Ramos (cell line): ENCODE results near the gene ESAM.
"Not testable (repeated sequence)": the region's sequence is repeated elsewhere in the genome, so short reads cannot be mapped to it uniquely, and the experiment has no call there.

Source experiments
- in situ Hi-C: fragments of 300-500 bp; cut with MboI; formaldehyde crosslinking; loops from one replicate; pipeline ENCODE4 v1.14.3; 2022; ENCODE audit warnings: low sequenced_read_pairs; ENCODE audit not compliant: unreplicated experiment

Gene ESAM

DNA sequence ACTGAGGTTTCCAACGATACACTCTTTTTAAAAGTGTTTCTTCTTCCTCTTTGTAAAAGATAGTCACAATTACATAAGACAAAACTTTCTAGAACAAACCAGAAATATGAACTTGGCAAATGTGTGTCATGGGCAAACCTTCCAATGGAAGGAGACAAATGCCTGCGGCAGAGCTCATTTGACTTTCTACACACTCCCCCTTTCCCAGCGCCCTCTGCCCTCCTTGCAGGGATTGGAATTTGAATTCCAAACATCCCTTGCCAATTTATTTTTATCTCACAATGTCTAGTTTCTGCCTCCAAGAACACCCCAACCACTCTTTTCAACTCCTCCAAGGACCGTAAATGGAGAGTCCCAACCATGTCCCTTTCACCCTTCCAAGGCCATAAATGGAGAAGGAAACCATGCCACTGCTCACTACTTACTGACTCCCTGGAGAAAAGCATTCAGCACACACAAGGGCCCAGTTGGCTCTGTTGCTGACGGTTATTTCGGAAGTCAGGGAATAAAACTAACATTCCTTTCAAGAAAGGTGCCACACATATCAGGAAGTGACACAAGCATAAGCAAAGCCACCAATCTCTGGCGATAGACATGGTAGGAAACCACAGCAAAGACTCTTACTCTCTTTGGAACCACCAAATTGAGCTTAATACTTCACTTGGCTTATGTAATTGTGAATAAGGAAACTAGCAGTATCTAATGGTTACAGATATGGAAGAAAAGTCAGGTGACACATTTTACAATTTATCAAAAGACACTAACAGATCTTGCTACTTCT is 15.0 kb upstream of the ESAM start:
- in situ Hi-C loops = no loop called here

DNA sequence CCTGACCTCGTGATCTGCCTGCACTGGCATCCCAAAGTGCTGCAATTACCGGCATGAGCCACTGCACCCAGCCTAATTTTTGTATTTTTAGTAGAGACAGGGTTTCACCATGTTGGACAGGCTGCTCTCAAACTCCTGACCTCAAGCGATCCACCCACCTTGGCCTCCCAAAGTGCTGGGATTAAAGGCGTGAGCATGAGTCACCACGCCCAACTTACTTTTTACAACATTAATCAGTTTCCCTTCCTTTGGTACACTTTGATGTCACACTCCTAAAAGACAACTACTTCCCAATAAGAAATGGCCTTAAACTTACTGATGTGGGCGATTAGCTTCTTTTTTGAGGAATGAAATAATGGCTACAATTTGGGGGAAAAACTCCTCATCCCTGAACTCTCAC is 8.9 kb upstream of the ESAM start:
- in situ Hi-C loops = not testable (repeated sequence)

DNA sequence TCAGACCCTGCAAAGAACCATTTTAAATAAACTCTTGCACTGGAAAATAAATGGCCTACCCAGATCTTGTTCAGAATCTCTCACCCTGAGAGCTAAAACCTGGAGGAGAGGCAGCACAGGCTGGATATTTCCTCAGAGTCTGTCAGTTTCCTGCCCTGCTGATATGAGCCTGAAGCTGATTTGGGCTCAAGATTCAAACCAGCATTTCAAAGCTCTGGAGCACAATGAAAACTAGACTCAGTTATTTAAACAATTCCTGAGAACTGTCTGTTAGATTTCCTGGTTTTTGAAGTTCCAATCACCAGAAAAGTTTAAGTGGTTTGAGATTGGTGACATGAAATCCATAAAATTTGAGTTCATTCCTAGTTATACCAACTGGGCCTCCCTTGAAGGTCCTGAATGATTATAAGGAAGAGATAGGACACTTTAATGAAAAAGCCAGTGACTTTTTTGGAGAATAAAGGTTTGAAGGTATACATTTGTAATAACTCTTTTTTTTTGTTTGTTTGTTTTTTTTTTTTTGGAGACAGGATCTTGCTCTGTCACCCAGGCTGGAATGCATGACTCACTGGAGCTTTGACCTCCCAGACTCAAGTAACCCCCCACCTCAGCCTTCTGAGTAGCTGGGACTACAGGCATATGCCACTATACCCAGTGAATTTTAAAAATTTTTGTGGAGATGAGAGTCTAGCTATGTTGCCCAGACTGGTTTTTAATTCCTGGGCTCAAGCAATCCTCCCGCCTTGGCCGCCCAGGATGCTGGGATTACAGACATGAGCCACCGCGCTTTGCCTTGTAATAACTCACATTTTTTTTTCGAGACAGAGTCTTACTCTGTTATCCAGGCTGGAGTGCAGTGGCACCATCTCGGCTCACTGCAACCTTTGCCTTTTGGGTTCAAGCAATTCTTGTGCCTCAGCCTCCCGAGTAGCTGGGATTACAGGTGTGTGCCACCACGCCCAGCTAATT is 8.0 kb upstream of the ESAM start:
- in situ Hi-C loops = no loop called here

DNA sequence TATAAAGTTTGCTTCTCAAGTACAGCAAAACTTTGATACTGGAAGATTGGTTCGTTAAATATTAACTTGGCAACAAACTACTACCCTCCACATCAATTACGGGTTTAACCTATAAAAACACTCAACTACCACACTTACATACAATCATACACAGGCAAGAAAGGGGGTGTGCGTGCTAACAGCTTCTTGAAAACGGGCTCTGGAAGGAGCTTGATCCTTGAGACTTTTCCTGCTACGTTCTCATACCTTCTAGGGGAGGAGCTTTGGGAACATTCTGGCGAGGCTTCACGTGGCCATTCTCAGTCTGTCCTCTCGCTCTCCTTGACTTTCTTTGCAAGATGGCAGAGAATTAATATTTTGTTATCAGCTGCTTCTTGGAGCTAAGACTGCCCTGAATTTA is 6.8 kb upstream of the ESAM start:
- in situ Hi-C loops = no loop called here

DNA sequence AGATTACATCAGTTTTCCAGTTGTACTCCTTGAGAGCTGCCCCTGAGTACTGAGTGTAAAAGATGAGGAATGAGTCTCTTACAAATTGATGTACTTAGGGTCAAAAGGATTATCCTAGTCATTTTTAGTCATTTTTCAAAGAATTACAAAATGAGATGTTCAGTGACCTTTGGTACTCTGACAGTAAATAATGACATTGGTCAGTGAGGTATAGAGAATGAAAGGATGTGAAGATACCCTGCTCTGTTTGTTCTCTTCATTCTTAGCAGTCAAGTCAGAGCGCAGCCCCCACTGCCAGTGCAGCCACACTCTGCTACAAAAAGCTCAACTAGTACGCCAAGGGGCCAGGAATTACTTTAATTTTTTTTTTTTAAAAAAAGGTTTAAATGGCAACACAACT is 4.1 kb upstream of the ESAM start:
- in situ Hi-C loops = no loop called here

DNA sequence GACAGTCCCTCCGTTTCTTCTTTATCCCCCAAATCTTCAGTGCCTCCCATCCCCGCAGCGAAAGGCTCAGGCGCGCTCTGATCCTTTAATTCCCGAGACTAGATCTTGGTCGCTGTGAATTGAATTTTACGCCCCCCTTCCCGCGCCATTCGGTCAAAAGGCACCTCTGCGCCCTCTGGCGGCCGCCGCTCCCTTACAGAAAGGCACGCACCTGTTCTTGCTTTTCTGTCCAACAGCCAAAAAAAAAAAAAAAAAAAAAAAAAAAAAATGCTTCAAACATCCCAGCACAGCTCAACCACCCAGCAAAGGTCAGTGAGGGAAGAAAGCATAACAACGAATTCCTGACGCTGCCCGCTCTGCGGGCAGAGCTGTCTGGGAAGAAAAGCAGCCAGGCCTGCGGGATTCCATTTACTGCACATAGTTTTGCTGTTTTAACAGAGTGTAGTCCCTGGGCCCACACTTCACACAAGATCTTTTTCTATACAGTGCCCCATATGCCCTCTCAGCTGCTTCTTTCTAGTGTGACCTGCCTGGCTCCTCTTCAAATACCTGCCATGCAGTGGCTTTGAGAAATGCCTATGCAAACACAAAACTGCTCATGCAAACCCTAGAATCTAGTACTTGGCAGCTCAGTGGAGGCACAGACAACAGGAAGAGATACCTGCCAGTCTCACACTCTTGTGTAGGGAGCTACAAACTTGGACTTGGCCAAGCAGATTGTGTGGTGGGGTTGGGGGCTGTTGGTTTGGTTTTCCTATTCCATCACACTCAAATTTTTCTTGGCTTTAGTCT is 1.3 kb upstream of the ESAM start:
- in situ Hi-C loops = no loop called here

DNA sequence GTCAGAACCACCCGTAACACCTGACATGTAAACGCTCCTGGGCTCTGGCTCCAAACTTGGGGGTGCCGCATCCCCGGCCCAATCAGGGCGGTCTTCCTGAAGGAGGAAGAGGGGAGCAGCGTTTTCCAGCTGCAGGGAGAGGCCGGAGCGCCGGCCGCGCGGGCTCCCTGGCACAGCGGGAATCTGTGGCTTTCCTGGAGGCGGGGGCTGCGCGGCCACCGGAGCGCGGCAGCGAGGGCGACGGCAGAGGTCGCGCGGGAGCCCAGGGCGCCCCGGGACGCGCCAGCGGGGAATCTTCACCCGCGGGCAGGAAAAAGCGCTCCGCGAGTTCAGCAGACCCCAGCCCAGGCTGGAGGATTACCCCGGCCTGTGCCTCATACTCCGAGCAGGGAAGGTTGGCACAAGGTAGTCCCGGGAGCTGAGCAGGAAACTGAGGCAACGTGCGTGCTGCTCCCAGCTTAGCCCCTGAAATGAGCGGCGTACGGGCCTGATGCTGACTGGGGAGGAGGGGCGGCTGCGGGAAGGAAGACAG is 600 bp upstream of the ESAM start:
- in situ Hi-C loops = no loop called here

DNA sequence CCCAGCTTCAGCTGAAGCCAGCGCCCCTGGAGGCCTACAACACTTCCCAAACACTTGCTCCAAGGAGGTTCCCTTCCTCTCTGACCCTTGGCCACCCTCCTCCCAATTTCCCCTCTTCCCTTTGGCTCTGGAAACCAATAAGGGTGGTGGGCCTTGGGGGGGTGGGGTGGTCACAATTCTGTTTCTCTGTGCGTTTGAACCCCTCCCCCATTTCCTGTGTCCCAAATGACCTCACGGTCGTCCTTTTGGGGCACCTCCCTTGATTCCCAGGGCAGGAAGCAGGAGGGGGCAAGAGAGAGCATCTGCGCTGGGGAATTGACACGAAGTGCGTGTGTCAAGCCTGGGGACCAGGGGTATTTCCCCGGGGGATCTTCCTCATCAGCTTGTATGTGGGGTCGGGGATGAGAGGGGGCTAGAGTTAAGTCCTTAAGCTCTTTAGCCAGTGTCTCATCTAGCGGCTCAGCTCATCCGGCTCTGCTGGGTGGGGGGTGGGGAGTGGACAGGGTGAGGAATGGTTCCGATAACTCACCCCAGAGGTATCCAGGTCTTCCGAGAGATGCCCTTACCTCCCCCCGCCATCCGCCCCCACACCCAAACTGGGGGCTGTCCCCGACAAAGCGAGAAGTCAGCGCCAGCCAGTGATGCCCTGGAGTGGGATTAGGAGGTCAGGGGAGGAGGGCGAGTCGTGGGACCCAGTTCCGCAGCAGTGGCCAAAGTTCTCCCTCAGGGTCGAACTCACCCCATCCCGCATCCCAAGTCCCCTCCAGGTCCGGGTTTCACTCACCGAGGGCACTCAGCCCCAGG is 587 bp downstream of the ESAM start:
- in situ Hi-C loops = no loop called here

DNA sequence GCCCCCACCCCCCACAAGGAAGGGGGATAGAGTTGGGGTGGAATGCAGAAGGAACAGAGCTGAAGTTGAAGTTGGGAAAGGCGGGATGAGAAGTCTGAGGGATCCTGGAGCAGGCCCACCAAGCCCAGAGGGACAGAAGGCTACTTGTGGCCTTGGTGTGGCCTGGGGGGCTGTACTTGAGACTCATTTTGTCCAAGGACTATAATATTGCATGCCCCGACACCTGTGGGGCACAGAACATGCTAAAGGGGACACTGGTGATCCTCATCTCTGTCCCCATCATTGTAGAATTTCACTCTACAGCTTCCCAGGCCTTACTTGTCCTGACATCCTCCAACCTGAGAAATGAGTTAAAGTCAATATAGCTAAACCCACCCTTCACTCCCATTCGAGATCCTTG is 1.3 kb downstream of the ESAM start:
- in situ Hi-C loops = no loop called here

DNA sequence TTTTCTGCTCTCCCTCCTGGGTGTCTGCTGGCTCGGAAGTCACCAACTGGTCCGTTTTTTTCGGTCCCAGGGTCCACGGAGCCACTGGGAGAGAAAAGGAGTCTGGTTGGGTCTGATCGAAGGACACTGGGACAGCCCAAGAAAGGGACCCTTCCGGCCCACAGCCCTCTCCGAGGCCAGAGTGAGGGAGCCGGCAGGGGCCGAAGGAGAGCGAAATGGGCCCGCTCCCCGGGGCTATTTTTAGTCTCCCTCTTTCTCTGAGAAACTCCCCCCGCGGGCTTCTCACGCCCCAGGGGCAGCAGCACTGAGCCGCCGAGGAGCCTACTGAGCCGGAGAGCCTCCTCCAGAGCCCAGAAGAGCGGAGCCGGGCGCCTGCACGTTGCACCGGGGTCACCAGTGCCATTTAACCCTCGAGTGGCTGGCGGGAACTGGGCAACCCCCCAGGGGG is 1.9 kb downstream of the ESAM start:
- in situ Hi-C loops = no loop called here

DNA sequence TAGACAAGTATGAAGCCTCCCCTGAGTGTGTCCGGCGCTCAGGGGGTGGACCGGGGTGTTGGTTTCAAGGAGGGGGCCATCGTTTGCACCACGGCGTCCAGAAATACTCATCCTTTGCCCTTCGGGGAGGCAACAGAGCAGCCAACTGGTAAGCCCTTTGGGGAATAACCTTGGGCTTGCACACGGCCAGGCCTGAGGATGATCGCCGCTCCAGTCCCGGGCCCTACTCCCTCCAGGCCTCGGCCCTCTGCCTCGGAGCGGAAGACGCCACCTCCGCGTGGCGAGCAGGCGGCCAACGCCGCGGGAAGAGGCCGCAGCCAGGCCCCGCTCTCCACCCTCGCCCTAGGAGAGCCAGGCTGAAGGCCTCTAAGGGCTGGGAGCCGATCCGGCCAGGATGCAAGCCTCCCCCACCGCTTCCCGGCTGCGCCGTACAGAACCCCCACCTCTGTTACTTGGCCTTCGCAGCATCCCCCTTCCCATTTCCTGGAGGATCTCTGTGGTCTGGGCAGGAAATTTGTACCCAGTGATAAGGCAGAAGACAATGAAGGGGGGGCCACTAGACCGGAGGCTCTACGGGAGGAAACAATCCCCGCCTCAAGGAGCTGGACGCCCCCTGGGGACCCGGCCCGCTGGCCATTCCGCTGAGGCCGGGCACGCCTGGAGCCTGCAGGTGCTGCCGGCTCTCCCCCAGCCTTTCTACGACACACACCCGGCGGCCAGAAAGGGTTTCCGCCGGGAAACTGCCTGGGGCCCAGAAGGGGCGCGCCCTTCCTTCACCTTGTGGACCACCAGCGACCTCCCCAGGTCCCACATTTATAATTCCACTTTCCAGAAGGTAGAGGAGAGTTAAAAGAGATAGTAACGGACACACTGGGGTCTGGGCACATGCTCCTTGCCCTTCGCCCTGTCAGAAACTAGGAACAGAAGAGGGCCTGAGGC is 2.6 kb downstream of the ESAM start:
- in situ Hi-C loops = loop anchor here (10.0 kb wide), 1 partner anchor 85 kb away; the partner anchor contains the start of genes SIAE and SPA17

DNA sequence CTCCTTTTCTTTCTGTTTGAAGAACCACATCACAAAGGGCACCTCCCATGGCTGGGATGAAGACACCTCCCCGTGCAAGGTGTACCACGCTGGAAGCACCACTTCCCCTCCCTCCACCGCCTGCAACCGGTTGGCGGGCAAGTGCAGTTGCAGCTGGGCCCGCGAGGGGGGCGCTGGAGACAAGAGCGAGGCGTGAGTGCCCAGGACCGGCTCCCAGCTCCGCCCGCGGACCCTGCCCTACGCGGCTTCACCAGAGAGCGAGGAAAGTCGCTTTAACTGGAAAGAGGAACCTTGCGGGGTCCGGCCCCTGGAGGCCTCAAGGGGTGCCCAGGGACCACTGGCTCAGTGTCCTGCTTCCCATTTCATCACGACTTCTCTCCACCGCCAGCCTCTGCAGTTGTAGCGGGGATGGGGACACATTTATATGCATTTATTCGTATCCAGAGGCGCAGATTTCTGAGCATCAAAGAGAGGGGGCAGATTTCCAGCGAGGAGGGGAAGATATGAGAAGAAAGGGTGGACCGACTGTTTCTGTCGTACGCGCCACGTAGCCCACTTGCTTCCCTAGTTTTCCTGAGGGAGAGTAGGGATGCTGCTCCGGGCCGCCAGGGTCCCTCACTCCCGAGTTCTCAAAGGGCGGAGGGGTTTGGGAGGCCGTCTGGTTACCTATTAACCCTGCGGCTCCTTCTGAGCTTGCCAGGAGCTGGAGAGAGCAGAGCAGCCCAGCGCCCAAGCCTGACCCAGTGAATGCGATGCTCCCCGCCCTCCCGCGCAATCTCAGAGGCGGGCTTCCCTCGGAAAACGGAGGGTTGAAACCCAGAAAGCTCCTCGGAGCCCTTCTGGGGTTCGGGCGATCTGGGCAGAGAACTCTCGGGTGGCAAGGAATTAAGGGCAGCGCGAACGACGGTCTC is 3.5 kb downstream of the ESAM start:
- in situ Hi-C loops = loop anchor here (10.0 kb wide), 1 partner anchor 84 kb away; the partner anchor contains the start of genes SIAE and SPA17

DNA sequence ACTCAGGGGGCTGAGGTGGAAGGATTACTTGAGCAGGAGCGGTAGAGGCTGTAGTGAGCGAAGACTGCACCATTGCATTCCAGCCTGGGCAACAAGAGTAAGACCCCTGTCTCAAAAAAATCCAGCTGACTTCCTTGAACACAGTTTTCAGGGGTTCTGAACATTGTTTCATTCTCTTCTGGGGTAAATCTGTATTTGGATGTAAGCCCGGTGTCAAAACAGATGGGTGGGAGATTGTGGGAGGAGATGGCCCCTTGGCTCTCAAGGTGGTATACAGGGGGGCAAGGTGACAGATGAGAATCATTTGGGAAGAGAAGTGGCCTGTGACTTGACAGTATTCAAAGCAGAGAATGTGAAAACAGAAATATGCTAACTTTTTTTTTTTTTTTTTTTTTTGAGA is 4.8 kb downstream of the ESAM start:
- in situ Hi-C loops = loop anchor here (10.0 kb wide), 1 partner anchor 83 kb away; the partner anchor contains the start of genes SIAE and SPA17

DNA sequence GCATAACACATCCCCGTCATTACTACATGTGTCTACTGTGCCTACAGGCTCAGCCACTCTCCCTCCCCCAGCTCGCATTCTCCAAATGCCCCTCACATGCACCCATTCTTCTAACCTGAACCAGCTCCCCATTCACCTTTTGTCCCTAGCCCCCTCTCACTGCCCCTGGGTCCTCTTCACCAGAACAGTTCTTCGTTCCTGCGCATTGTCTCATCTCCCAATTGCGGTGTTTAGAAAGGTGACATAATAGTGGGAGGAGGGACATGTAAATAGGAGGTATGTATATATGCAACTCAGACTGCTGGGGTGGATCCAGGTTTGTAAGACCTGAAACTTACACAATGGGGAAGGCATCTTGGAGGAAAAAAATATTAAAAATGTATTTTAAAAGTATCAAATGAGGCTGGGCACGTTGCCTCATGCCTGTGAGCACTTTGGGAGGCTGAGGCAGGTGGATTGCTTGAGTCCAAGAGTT is 5.3 kb downstream of the ESAM start:
- in situ Hi-C loops = loop anchor here (10.0 kb wide), 1 partner anchor 82 kb away; the partner anchor contains the start of genes SIAE and SPA17

DNA sequence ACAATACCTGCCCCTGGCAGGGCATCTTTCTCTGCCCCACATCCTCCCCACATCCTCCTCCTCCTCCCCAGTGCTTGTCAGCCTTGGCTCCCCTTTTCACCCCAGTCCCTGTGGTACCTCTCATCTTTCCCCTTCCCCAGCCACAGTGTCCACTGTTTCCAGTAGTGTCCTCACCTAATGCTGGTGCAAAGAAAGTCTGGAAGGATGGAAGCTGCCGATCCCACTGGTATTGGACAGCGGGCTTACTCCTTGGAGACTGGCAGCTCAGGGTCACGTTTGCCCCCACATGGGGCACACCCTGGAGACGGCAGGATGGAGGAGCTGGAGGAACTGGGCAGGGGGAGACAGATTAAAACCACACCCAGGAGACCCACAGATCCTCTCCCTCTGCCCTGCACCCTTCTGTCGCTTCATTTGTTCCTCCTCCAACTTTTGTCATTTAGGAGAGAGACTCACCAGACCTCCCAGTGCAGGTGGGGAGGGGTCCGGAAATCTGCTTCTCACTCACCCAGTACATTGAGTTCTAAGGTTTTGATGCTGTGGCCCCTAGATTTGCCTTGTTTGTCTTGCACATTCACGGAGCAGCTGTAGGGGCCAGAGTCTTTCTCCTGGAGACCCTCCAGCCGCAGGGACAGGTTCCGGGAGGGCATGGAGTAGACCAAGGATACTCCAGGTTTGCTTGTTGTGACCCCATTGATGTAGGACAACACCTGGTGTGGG is 5.9 kb downstream of the ESAM start:
- in situ Hi-C loops = loop anchor here (10.0 kb wide), 1 partner anchor 81 kb away; the partner anchor contains the start of genes SIAE and SPA17

DNA sequence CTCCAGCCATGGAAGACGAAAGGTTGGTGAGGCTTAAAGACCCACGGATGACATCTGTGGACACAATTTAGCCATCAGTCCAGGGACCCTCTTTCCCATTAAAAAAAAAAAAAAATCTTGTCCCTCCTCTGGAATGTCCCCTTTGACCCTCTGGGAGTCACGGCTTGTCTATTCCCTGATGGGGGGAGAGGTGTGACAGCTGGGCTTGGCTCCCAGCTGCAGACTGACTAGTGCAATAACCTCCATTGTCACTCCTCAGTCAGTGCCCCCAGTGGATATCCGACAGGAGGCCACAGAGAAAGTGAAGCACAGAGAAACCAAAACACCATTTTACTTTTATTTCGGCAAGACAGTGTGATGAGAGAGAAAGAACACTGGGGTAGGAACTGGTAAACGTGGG is 7.4 kb downstream of the ESAM start:
- in situ Hi-C loops = loop anchor here (10.0 kb wide), 1 partner anchor 80 kb away; the partner anchor contains the start of genes SIAE and SPA17
